GM12878 (cell line): ENCODE data around the gene ADAMTSL1. TPM values are rescaled to one million over a fixed set of nuclear protein-coding genes. Genes with fewer than 3 reads are reported as not detected.

ENCODE experiments used
- ATAC-seq: fragments of 200-7000 bp; cut with Tn5 transposase; 3 replicates; pipeline ENCODE4 v1.9.1; 2020; ENCODE audit warnings: mild to moderate bottlenecking, moderate library complexity
- BruUV-seq: library from RNA; stranded (reverse); fragments of 400-500 nt; replicated peaks from 2 replicates; lab custom pipeline; 2021; lab: Mats Ljungman, UMichigan
- CTCF ChIA-PET: fragments of 300-600 bp; sonication (Branson Sonifier 250); formaldehyde crosslinking; extraction: SDS; loops from one replicate; lab custom pipeline; 2021; ENCODE audit warnings: inconsistent platforms; lab: Yijun Ruan, JAX
- POLR2A ChIA-PET: fragments of 350-600 bp; formaldehyde crosslinking; extraction: SDS; loops from one replicate; lab custom pipeline; 2021; ENCODE audit warnings: inconsistent platforms; lab: Charles Lee
- RAD21 ChIA-PET: fragments of 300-600 bp; sonication (Branson Sonifier 250); formaldehyde crosslinking; loops from one replicate; lab custom pipeline; 2023; ENCODE audit warnings: antibody characterized with exemption; ENCODE audit not compliant: unreplicated experiment; lab: Charles Lee
- SMC1A ChIA-PET: fragments of 300-600 bp; sonication (Branson Sonifier 250); formaldehyde crosslinking; loops from one replicate; lab custom pipeline; 2023; ENCODE audit not compliant: unreplicated experiment, uncharacterized antibody; lab: Charles Lee
- DNase-seq: peaks from one replicate; pipeline ENCODE4 v3.0.0-alpha.2; 2011; ENCODE audit warnings: low read depth, low spot score
- FAIRE-seq: peaks from 3 replicates; lab custom pipeline; 2011; peaks lifted over from hg19 to GRCh38; lab: Jason Lieb, UNC
- H2AFZ ChIP-seq: 2 replicates; pipeline ENCODE4 v1.6.0; 2011; ENCODE audit warnings: low read depth, low read length, control low read depth; ENCODE audit not compliant: control insufficient read depth
- H3K27ac ChIP-seq: 2 replicates; pipeline ENCODE4 v1.5.1; 2011; ENCODE audit warnings: control low read depth; ENCODE audit not compliant: control insufficient read depth, insufficient read depth
- H3K27me3 ChIP-seq, 2 experiments: replicated peaks in 1 of 2; 2 replicates each; pipeline versions ENCODE4 v1.6.0 to v1.6.1; 2011; ENCODE audit warnings: low read length in 1 of 2; ENCODE audit not compliant: control insufficient read depth in 2 of 2, insufficient read depth in 2 of 2
- H3K36me3 ChIP-seq, 2 experiments: 2 replicates each; pipeline ENCODE4 v1.5.1; 2011; ENCODE audit warnings: low read length in 1 of 2; ENCODE audit not compliant: control insufficient read depth in 2 of 2, insufficient read depth in 2 of 2
- H3K4me1 ChIP-seq: 2 replicates; pipeline ENCODE4 v1.6.1; 2011; ENCODE audit warnings: mild to moderate bottlenecking, low read length, moderate library complexity, mixed read lengths; ENCODE audit not compliant: control insufficient read depth, insufficient read depth
- H3K4me2 ChIP-seq: 2 replicates; pipeline ENCODE4 v1.6.0; 2011; ENCODE audit warnings: control low read depth; ENCODE audit not compliant: control insufficient read depth, insufficient read depth
- H3K4me3 ChIP-seq: fragments of 200-600 bp; sonication (generic); 2 replicates; pipeline ENCODE4 v1.5.1; 2016
- H3K79me2 ChIP-seq: 2 replicates; pipeline ENCODE4 v1.6.0; 2011; ENCODE audit warnings: low read length; ENCODE audit not compliant: control insufficient read depth, insufficient read depth
- H3K9ac ChIP-seq: 2 replicates; pipeline ENCODE4 v1.8.0; 2011; ENCODE audit warnings: low read length, control low read depth, mixed read lengths; ENCODE audit not compliant: control insufficient read depth, insufficient read depth
- H3K9me3 ChIP-seq: replicated peaks from 3 replicates; pipeline ENCODE4 v1.5.1; 2011; ENCODE audit warnings: mild to moderate bottlenecking, low read length; ENCODE audit not compliant: control insufficient read depth, insufficient read depth
- H4K20me1 ChIP-seq: 2 replicates; pipeline ENCODE4 v1.6.0; 2011; ENCODE audit not compliant: control insufficient read depth, insufficient read depth
- BHLHE40 ChIP-seq, 2 experiments: fragments of 450-650 bp in 1 of 2; IDR thresholded peaks; 2 replicates each; pipeline ENCODE4 v1.6.1; 2011 to 2017; ENCODE audit warnings: low read depth in 2 of 2, borderline replicate concordance in 1 of 2, improper control_type of control experiment in 1 of 2, low read length in 1 of 2, mild to moderate bottlenecking in 1 of 2
- BMI1 ChIP-seq: fragments of 450-650 bp; IDR thresholded peaks from 2 replicates; pipeline ENCODE4 v1.6.1; 2016; ENCODE audit warnings: mild to moderate bottlenecking, moderate library complexity, borderline replicate concordance
- ELK1 ChIP-seq: IDR thresholded peaks from 2 replicates; pipeline ENCODE4 v1.6.1; 2012; ENCODE audit warnings: low read depth, low read length, improper control_type of control experiment
- IKZF1 ChIP-seq: fragments of 450-650 bp; conservative IDR thresholded peaks from 2 replicates; pipeline ENCODE4 v1.6.1; 2017; ENCODE audit warnings: antibody characterized with exemption, mild to moderate bottlenecking
- KAT2A ChIP-seq: conservative IDR thresholded peaks from 2 replicates; pipeline ENCODE4 v1.6.1; 2011; ENCODE audit warnings: low read depth, low read length; ENCODE audit not compliant: control insufficient read depth
- NFXL1 ChIP-seq: fragments of 450-650 bp; IDR thresholded peaks from 2 replicates; pipeline ENCODE4 v1.6.1; 2017; ENCODE audit warnings: antibody characterized with exemption, mild to moderate bottlenecking, borderline replicate concordance
- PAX5 ChIP-seq: IDR thresholded peaks from 2 replicates; pipeline ENCODE4 v1.6.1; 2011; ENCODE audit warnings: low read depth, low read length, borderline replicate concordance
- RB1 ChIP-seq: fragments of 450-650 bp; formaldehyde crosslinking; IDR thresholded peaks from 2 replicates; pipeline ENCODE4 v1.6.1; 2017; ENCODE audit warnings: mild to moderate bottlenecking, borderline replicate concordance
- SIX5 ChIP-seq: IDR thresholded peaks from 2 replicates; pipeline ENCODE4 v1.6.1; 2011; ENCODE audit warnings: mild to moderate bottlenecking, low read depth, low read length, moderate library complexity; ENCODE audit not compliant: severe bottlenecking
- STAT1 ChIP-seq: fragments of 450-650 bp; conservative IDR thresholded peaks from 2 replicates; pipeline ENCODE4 v1.6.1; 2014; ENCODE audit warnings: antibody characterized with exemption, mild to moderate bottlenecking
- TCF3 ChIP-seq: IDR thresholded peaks from 2 replicates; pipeline ENCODE4 v1.6.1; 2012; ENCODE audit warnings: low read depth, mild to moderate bottlenecking, low read length, borderline replicate concordance; ENCODE audit not compliant: insufficient read depth
- WGBS: methylation state at CpG from one replicate; pipeline ENCODE4 v1.1.6; 2016; ENCODE audit warnings: low lambda C conversion rate; ENCODE audit not compliant: insufficient replicate concordance, insufficient coverage; ENCODE audit errors: missing lambda C conversion rate; 5-methylcytosine and 5-hydroxymethylcytosine counted together
- in situ Hi-C: fragments of 300-500 bp; cut with MboI; formaldehyde crosslinking; loops from 9 replicates; pipeline ENCODE4 v1.14.3; 2018; ENCODE audit warnings: mixed read lengths
- intact Hi-C: fragments of 100-400 bp; cut with micrococcal nuclease; formaldehyde crosslinking; loops from one replicate; pipeline ENCODE4 v1.14.2; 2022; ENCODE audit not compliant: unreplicated experiment
- polyA plus RNA-seq, 11 experiments: library from polyadenylated mRNA; depleted of rRNA in 4 of 11; unstranded in 6 of 11; stranded (reverse) in 5 of 11; fragments of >200 nt; fragmentation: Nextera tagmentation in 4 of 11; fragmentation: Illumina TruSeq in 1 of 11; extraction: Ambion mirVana in 4 of 11; extraction: Trizol in 1 of 11; gene quantifications; 1 replicate in 1 of 11; 2 replicates in 10 of 11; pipeline versions ENCODE4 v1.2.1 to v1.2.3, GENCODE V29; 2011 to 2016; ENCODE audit warnings: inconsistent platforms in 2 of 11, missing spikeins in 2 of 11, low read depth in 1 of 11
- total RNA-seq, 4 experiments: library from RNA; depleted of rRNA in 3 of 4; stranded (reverse); fragments of >200 nt in 3 of 4; fragmentation: Illumina TruSeq in 1 of 4; extraction: Trizol in 1 of 4; gene quantifications; 2 replicates each; pipeline versions ENCODE4 v1.2.1 to v1.2.3, GENCODE V29; 2013 to 2021

ADAMTSL1 gene
- total and polyA plus RNA-seq, 10 of the 15 experiments (the other 5 are each of a cell fraction or from before 2014, with no cell fraction given): 0.01 to 0.10 (median 0.07) TPM; not detected in 6

GRCh38 chr9:18741945-18742344 lies 268.0 kb downstream of the ADAMTSL1 start:
- DNase-seq (no peak), FAIRE-seq (no peak), ATAC-seq (no peak)
- Histone ChIP-seq H4K20me1 (no peaks in the 10 kb centered on the region), H3K4me3 (no peak overlapping the region), H3K4me1 (no peaks in the 10 kb centered on the region), H3K4me2 (no peak overlapping the region), H3K27me3 (no peaks in the 10 kb centered on the region), H3K79me2 (no peaks in the 10 kb centered on the region), H3K9me3 (no peaks in the 10 kb centered on the region), H3K36me3 (no peaks in the 10 kb centered on the region), H3K9ac (no peak overlapping the region), H3K27ac (no peak overlapping the region), H2AFZ (no peak overlapping the region)
- ChIA-PET SMC1A (no interaction called here), CTCF (no interaction called here), POLR2A (no interaction called here), RAD21 (no interaction called here)
- intact Hi-C loops (no loop called here), in situ Hi-C loops (no loop called here)
- WGBS: 100% methylated on average over 1 of the region's 1 CpG
- TF ChIP-seq KAT2A (no peak), IKZF1 (no peak), BHLHE40 (IDR thresholded peaks at IDR 0.05; ENCODE audit: borderline replicate concordance in 1 of 2, low read depth in 2 of 2, low read length in 1 of 2) (no peak), TCF3 (no peak), BMI1 (no peak), ELK1 (no peak), PAX5 (no peak), NFXL1 (no peak), SIX5 (no peak), RB1 (no peak), STAT1 (no peak)
- no TSS peak for BruUV-seq
